SK-N-SH treated with all-trans-retinoic acid at 6 μM for 48 hours (cell line): ENCODE measurements around the gene GMNN.

Experiments
- ATAC-seq: fragments of 200-7000 bp; cut with Tn5 transposase; 3 replicates; pipeline ENCODE4 v1.9.1; 2020; ENCODE audit warnings: mild to moderate bottlenecking, moderate library complexity
- ARNTL ChIP-seq: fragments of 450-650 bp; formaldehyde crosslinking; IDR thresholded peaks from 2 replicates; pipeline ENCODE4 v1.5.0; 2020; ENCODE audit warnings: low read depth, mild to moderate bottlenecking, moderate library complexity, borderline replicate concordance
- BACH2 ChIP-seq: fragments of 250-450 bp; sonication (Bioruptor Pico); IDR thresholded peaks from 2 replicates; pipeline ENCODE4 v1.9.0; 2021; ENCODE audit warnings: mild to moderate bottlenecking, borderline replicate concordance
- CSDC2 ChIP-seq: fragments of 250-450 bp; sonication (Bioruptor Pico); IDR thresholded peaks from 2 replicates; pipeline ENCODE4 v1.5.0; 2020; ENCODE audit warnings: mild to moderate bottlenecking, moderate library complexity
- ESRRG ChIP-seq: fragments of 250-450 bp; sonication (Bioruptor Pico); IDR thresholded peaks from 2 replicates; pipeline ENCODE4 v1.6.1; 2021; ENCODE audit warnings: mild to moderate bottlenecking
- GLIS3 ChIP-seq: fragments of 250-450 bp; sonication (Bioruptor Pico); IDR thresholded peaks from 2 replicates; pipeline ENCODE4 v1.5.0; 2020; ENCODE audit warnings: mild to moderate bottlenecking, moderate library complexity
- ISL1 ChIP-seq: fragments of 250-450 bp; sonication (Bioruptor Pico); IDR thresholded peaks from 2 replicates; pipeline ENCODE4 v2.1.2; 2022; ENCODE audit warnings: mild to moderate bottlenecking, moderate library complexity
- PPARA ChIP-seq: fragments of 250-450 bp; sonication (Bioruptor Pico); IDR thresholded peaks from 2 replicates; pipeline ENCODE4 v1.5.0; 2020; ENCODE audit warnings: mild to moderate bottlenecking, borderline replicate concordance
- RARB ChIP-seq: fragments of 250-450 bp; sonication (Bioruptor Pico); IDR thresholded peaks from 2 replicates; pipeline ENCODE4 v1.8.0; 2021; ENCODE audit warnings: mild to moderate bottlenecking, moderate library complexity
- SNAI2 ChIP-seq: fragments of 250-450 bp; sonication (Bioruptor Pico); IDR thresholded peaks from 2 replicates; pipeline ENCODE4 v1.5.0; 2020; ENCODE audit warnings: mild to moderate bottlenecking, moderate library complexity
- TCF4 ChIP-seq: fragments of 250-450 bp; sonication (Bioruptor Pico); IDR thresholded peaks from 2 replicates; pipeline ENCODE4 v1.8.0; 2021; ENCODE audit warnings: mild to moderate bottlenecking, moderate library complexity, borderline replicate concordance
- TOX ChIP-seq: fragments of 250-450 bp; sonication (Bioruptor Pico); IDR thresholded peaks from 2 replicates; pipeline ENCODE4 v1.8.0; 2021; ENCODE audit warnings: mild to moderate bottlenecking, moderate library complexity, borderline replicate concordance
- ZC3H10 ChIP-seq: fragments of 250-450 bp; sonication (Bioruptor Pico); IDR thresholded peaks from 2 replicates; pipeline ENCODE4 v1.5.1; 2021; ENCODE audit warnings: mild to moderate bottlenecking, moderate library complexity
- ZFP3 ChIP-seq: fragments of 250-450 bp; sonication (Bioruptor Pico); IDR thresholded peaks from 2 replicates; pipeline ENCODE4 v1.5.0; 2020; ENCODE audit warnings: mild to moderate bottlenecking, moderate library complexity
- ZFP30 ChIP-seq: fragments of 450-650 bp; formaldehyde crosslinking; IDR thresholded peaks from 2 replicates; pipeline ENCODE4 v1.5.0; 2022; ENCODE audit warnings: mild to moderate bottlenecking, moderate library complexity
- ZNF565 ChIP-seq: fragments of 450-650 bp; formaldehyde crosslinking; conservative IDR thresholded peaks from 2 replicates; pipeline ENCODE4 v1.5.0; 2020; ENCODE audit warnings: low read depth, mild to moderate bottlenecking, moderate library complexity
- ZNF70 ChIP-seq: fragments of 450-650 bp; formaldehyde crosslinking; IDR thresholded peaks from 2 replicates; pipeline ENCODE4 v1.5.0; 2020; ENCODE audit warnings: mild to moderate bottlenecking, moderate library complexity
- ZNF8 ChIP-seq: fragments of 450-650 bp; formaldehyde crosslinking; IDR thresholded peaks from 2 replicates; pipeline ENCODE4 v1.5.0; 2020; ENCODE audit warnings: mild to moderate bottlenecking, moderate library complexity
- TF ChIP-seq, protein P1 (sequence below): fragments of 250-450 bp; sonication (Bioruptor Pico); IDR thresholded peaks from 2 replicates; pipeline ENCODE4 v1.5.1; 2021; ENCODE audit warnings: mild to moderate bottlenecking, moderate library complexity
- TF ChIP-seq, protein P2 (sequence below): fragments of 250-450 bp; sonication (Bioruptor Pico); IDR thresholded peaks from 2 replicates; pipeline ENCODE4 v1.8.0; 2020; ENCODE audit warnings: mild to moderate bottlenecking, moderate library complexity, borderline replicate concordance
- TF ChIP-seq, protein P3 (sequence below): fragments of 250-450 bp; sonication (Bioruptor Pico); IDR thresholded peaks from 2 replicates; pipeline ENCODE4 v1.5.1; 2020; ENCODE audit warnings: low read depth, mild to moderate bottlenecking, moderate library complexity
- TF ChIP-seq, protein P4 (sequence below): fragments of 250-450 bp; sonication (Bioruptor Pico); IDR thresholded peaks from 2 replicates; pipeline ENCODE4 v1.8.0; 2021; ENCODE audit warnings: low read depth, mild to moderate bottlenecking, moderate library complexity, borderline replicate concordance
- TF ChIP-seq, protein P5 (sequence below): fragments of 250-450 bp; sonication (Bioruptor Pico); IDR thresholded peaks from 2 replicates; pipeline ENCODE4 v1.5.0; 2020; ENCODE audit warnings: mild to moderate bottlenecking, moderate library complexity

GMNN gene

DNA sequence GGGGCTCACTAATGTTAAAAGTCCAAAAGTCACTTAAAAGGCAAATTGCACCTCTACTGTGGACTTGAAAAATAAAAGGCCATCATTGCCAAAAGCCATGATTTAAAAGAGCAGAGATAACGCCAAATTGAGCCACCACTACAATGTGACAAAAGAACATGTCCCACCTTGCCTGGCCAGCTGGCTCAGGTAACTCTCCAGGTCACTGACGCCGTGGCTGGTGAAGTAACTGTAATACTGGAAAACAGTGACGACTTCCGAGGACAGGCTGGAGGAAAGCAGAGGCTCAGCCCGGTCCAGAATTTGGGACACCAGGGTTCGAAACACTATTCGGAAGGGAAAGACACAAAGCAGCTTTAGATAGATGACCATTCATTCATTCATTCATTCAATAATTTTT is 53.2 kb downstream of the GMNN start:
- TF ChIP-seq ZNF565 (CRISPR knock-in tag) (no peak), RARB (CRISPR knock-in tag) (no peak), ARNTL (CRISPR knock-in tag) (no peak), ISL1 (CRISPR knock-in tag) (no peak), SNAI2 (CRISPR knock-in tag) (no peak), TOX (CRISPR knock-in tag) (no peak), TCF4 (CRISPR knock-in tag) (no peak), CSDC2 (CRISPR knock-in tag) (no peak), ESRRG (no peak), GLIS3 (CRISPR knock-in tag) (no peak), ZFP3 (CRISPR knock-in tag) (no peak), ZFP30 (CRISPR knock-in tag) (no peak), ZNF8 (CRISPR knock-in tag) (no peak), PPARA (CRISPR knock-in tag) (no peak), BACH2 (CRISPR knock-in tag) (no peak)
- TF ChIP-seq, protein P1, sequence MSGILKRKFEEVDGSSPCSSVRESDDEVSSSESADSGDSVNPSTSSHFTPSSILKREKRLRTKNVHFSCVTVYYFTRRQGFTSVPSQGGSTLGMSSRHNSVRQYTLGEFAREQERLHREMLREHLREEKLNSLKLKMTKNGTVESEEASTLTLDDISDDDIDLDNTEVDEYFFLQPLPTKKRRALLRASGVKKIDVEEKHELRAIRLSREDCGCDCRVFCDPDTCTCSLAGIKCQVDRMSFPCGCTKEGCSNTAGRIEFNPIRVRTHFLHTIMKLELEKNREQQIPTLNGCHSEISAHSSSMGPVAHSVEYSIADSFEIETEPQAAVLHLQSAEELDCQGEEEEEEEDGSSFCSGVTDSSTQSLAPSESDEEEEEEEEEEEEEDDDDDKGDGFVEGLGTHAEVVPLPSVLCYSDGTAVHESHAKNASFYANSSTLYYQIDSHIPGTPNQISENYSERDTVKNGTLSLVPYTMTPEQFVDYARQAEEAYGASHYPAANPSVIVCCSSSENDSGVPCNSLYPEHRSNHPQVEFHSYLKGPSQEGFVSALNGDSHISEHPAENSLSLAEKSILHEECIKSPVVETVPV (CRISPR knock-in tag), result no peak
- TF ChIP-seq, protein P2, sequence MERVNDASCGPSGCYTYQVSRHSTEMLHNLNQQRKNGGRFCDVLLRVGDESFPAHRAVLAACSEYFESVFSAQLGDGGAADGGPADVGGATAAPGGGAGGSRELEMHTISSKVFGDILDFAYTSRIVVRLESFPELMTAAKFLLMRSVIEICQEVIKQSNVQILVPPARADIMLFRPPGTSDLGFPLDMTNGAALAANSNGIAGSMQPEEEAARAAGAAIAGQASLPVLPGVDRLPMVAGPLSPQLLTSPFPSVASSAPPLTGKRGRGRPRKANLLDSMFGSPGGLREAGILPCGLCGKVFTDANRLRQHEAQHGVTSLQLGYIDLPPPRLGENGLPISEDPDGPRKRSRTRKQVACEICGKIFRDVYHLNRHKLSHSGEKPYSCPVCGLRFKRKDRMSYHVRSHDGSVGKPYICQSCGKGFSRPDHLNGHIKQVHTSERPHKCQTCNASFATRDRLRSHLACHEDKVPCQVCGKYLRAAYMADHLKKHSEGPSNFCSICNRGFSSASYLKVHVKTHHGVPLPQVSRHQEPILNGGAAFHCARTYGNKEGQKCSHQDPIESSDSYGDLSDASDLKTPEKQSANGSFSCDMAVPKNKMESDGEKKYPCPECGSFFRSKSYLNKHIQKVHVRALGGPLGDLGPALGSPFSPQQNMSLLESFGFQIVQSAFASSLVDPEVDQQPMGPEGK (CRISPR knock-in tag), result no peak
- TF ChIP-seq, protein P3, sequence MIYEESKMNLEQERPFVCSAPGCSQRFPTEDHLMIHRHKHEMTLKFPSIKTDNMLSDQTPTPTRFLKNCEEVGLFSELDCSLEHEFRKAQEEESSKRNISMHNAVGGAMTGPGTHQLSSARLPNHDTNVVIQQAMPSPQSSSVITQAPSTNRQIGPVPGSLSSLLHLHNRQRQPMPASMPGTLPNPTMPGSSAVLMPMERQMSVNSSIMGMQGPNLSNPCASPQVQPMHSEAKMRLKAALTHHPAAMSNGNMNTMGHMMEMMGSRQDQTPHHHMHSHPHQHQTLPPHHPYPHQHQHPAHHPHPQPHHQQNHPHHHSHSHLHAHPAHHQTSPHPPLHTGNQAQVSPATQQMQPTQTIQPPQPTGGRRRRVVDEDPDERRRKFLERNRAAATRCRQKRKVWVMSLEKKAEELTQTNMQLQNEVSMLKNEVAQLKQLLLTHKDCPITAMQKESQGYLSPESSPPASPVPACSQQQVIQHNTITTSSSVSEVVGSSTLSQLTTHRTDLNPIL (CRISPR knock-in tag), result no peak
- TF ChIP-seq, protein P4, sequence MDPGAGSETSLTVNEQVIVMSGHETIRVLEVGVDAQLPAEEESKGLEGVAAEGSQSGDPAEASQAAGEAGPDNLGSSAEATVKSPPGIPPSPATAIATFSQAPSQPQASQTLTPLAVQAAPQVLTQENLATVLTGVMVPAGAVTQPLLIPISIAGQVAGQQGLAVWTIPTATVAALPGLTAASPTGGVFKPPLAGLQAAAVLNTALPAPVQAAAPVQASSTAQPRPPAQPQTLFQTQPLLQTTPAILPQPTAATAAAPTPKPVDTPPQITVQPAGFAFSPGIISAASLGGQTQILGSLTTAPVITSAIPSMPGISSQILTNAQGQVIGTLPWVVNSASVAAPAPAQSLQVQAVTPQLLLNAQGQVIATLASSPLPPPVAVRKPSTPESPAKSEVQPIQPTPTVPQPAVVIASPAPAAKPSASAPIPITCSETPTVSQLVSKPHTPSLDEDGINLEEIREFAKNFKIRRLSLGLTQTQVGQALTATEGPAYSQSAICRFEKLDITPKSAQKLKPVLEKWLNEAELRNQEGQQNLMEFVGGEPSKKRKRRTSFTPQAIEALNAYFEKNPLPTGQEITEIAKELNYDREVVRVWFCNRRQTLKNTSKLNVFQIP (CRISPR knock-in tag), result no peak
- TF ChIP-seq, protein P5, sequence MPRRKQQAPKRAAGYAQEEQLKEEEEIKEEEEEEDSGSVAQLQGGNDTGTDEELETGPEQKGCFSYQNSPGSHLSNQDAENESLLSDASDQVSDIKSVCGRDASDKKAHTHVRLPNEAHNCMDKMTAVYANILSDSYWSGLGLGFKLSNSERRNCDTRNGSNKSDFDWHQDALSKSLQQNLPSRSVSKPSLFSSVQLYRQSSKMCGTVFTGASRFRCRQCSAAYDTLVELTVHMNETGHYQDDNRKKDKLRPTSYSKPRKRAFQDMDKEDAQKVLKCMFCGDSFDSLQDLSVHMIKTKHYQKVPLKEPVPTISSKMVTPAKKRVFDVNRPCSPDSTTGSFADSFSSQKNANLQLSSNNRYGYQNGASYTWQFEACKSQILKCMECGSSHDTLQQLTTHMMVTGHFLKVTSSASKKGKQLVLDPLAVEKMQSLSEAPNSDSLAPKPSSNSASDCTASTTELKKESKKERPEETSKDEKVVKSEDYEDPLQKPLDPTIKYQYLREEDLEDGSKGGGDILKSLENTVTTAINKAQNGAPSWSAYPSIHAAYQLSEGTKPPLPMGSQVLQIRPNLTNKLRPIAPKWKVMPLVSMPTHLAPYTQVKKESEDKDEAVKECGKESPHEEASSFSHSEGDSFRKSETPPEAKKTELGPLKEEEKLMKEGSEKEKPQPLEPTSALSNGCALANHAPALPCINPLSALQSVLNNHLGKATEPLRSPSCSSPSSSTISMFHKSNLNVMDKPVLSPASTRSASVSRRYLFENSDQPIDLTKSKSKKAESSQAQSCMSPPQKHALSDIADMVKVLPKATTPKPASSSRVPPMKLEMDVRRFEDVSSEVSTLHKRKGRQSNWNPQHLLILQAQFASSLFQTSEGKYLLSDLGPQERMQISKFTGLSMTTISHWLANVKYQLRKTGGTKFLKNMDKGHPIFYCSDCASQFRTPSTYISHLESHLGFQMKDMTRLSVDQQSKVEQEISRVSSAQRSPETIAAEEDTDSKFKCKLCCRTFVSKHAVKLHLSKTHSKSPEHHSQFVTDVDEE (CRISPR knock-in tag), result no peak
- no peak for ATAC-seq

DNA sequence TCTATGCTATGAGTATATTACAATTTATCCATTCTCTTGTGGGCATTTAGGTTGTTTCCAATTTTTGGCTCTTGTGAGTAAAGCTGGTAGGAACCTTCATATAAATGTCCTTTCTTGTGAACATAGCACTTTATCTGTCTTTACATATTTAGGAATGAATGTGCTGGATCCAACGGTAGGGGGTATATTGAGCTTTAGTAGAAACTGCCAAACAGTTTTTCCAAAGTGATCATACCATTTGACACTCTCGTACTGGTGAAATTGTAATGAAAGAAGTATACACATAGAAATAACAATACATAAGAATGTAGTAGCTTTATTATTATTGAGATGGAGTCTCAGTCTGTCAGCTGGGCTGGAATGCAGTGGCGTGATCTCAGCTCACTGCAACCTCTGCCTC is 54.9 kb downstream of the GMNN start:
- ATAC-seq, result no peak
- no peak for TF ChIP-seq ZNF70 (CRISPR knock-in tag)
- TF ChIP-seq, protein P4 (CRISPR knock-in tag), result no peak
- no peak for TF ChIP-seq ZC3H10 (CRISPR knock-in tag)
- TF ChIP-seq, protein P1 (CRISPR knock-in tag), result no peak
- no peak for TF ChIP-seq ISL1 (CRISPR knock-in tag)
